SK-N-DZ (cell line): ENCODE results near the gene CDCP1. TPM values are rescaled to one million over a fixed set of nuclear protein-coding genes. Genes with fewer than 3 reads are reported as not detected.
A peak's percentile ranks its signal among the peaks of the same experiment; 100 is the strongest.

Experiments used
- DNase-seq: peaks from one replicate; pipeline ENCODE4 v3.0.0-alpha.2; 2015; ENCODE audit warnings: low spot score
- polyA plus RNA-seq, 2 experiments: library from polyadenylated mRNA; depleted of rRNA; stranded (reverse); fragments of >200 nt; gene quantifications; 2 replicates each; pipeline ENCODE4 v1.2.3, GENCODE V29; 2014

Gene CDCP1, protein sequence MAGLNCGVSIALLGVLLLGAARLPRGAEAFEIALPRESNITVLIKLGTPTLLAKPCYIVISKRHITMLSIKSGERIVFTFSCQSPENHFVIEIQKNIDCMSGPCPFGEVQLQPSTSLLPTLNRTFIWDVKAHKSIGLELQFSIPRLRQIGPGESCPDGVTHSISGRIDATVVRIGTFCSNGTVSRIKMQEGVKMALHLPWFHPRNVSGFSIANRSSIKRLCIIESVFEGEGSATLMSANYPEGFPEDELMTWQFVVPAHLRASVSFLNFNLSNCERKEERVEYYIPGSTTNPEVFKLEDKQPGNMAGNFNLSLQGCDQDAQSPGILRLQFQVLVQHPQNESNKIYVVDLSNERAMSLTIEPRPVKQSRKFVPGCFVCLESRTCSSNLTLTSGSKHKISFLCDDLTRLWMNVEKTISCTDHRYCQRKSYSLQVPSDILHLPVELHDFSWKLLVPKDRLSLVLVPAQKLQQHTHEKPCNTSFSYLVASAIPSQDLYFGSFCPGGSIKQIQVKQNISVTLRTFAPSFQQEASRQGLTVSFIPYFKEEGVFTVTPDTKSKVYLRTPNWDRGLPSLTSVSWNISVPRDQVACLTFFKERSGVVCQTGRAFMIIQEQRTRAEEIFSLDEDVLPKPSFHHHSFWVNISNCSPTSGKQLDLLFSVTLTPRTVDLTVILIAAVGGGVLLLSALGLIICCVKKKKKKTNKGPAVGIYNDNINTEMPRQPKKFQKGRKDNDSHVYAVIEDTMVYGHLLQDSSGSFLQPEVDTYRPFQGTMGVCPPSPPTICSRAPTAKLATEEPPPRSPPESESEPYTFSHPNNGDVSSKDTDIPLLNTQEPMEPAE
- not detected in 2 replicates for polyA plus RNA-seq (2014; cell fraction: cytosol; rRNA removed)
- polyA plus RNA-seq (2014; cell fraction: nucleus; rRNA removed): not detected in 2 replicates

DNA sequence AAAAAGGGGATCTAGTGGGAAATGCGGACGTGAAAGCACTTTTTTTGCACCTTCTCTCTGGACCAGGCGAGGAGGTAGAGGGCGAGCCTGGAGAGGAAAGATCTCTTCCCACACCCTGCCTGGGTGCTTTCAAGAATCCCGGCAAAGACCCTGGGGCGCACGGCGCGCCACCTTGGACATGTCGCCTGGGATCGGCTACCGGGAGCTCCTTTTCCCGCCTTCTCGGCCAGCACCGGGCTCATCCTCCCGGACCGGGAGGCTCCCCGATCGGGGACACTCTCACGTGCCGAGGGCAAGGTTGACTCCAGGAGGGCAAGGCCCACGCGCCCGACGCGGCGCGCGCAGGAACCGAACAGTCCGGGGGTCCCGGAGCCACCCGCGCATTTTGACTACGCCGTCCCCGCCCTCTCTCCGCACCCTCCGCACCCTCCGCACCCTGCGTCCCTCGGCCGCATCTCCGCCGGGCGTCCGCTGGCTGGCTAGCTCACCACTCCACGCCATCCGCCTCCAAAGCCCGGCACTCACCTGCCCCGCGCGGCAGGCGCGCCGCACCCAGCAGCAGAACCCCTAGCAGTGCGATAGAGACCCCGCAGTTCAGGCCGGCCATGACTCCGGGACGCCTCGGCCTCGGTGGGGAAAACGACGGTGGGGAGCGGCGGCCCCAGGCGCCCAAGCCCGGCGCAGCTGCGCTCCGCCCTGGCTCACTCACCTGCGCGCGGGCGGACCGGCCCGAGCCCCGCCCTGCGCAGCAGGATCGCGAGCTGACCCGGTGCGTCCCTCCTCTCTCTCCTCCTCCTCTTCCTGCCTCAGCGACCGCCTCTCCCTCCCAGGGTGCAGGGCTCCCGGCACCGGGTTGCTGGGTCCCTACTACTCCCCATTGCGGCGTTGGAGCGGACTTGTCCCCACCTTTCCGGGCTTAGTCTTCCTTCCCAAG is at the start of gene CDCP1:
Gene CDCP1 (minus strand): TSS at position 698 of the 934 bp plus-strand sequence. CDS start 91 bp downstream, at position 607.
- no peak for DNase-seq

GRCh38 chr3:45194791-45195190 is 48.6 kb upstream of the CDCP1 start:
- no peak for DNase-seq

- no peak for DNase-seq
These were observed 45.8 kb upstream of the CDCP1 start for GRCh38 chr3:45191924-45192417.

DNA sequence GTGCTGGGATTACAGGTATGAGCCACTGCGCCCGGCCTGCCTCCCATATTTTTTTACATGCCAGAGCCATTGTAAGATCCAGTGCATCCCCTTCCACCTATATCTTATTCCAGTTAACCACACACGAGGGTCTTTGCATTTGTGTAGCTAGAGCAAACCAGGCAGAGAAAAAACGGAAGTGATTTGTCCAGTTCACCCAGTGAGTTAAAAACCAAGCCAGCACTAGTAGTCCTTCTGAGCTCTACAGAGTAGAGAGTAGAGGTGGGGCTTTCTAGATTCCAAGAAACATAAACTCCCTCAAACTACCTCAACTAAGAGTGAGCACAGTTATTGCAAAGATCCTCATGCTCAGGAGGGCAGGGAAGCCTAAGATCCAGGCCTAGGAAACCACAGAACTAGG is 45.2 kb upstream of the CDCP1 start:
- DNase-seq: no peak

DNA sequence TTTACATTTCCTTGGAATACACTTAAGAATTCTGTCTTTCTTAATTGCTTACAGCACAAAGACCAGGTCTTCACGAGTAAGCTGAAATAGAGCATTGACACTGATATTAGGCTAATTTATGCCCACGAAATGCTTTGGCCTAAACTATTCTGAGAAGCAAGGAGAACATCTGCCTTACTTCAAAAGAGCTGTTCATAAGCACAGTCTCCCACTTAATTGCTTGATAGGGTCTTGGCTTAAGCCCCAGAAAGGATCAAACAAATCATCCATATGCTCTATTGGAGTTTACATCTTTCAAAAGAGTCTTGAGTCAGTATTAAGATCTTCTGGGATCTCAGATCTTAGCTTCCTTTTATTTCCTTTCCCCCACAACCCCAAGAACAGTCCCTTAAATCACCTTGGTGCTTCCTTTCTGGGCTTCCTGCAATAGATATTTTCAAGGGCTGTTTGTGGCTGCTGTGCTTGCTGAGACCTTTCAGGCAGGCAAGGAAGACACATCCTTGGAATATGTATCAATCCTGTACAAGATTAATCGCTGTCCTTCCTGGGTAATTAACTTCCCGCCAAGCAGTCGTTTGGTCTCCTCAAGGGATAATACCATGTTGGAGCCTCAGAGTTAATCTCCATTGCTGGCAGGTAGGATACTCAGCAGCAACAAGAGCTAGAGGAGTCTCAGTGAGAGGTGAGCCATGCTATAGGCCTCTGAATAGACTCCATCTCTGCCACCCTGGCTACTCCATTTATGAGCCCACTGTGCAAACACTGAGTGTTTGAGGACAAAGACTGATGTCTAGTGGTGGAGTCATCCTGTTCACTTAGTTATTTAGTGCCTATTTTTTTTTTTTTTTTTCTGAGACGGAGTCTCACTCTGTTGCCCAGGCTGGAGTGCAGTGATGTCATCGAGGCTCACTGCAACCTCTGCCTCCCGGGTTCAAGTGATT is 42.8 kb upstream of the CDCP1 start:
- DNase-seq: no peak

GRCh38 chr3:45187694-45188141 is 41.5 kb upstream of the CDCP1 start:
- DNase-seq: no peak

DNA sequence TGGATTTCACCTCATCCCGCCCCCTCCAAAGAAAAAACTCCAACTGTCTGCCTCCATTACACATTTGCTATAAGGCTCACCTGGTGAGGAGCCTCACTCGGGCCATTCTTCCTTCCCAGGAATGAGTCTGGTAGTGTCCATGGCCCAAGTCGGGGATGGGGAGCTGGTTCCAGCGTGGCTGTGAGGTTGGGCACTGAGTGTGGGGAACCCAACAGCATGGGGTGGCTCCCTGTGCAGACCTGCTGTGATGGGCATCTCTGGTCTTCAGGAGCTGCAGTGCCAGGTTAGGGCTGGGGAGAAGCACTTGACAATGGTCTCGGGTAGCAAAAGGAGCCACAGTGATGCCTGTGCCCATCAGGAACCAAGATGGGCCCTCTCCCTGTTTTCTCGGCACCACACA is 40.7 kb upstream of the CDCP1 start:
- no peak for DNase-seq

DNA sequence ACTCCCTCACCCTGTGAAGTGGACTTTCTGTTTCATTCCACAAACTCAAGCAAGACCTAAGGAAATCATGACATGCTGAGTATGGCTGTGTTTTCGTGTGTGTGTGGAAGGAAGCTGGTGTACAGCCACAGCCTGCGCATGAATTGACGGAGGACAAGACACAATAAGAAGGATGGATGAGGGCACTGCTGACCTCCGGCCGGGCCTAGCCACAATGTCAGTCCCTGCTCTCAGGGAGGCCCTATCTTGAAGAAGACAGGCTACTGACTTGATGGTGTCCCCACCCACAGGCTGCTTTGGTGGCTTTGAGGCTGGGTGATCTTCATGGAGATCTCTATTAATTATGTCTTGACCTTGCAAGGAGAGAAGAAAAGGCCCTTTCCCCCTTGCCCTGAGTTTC is 39.3 kb upstream of the CDCP1 start:
- no peak for DNase-seq

DNA sequence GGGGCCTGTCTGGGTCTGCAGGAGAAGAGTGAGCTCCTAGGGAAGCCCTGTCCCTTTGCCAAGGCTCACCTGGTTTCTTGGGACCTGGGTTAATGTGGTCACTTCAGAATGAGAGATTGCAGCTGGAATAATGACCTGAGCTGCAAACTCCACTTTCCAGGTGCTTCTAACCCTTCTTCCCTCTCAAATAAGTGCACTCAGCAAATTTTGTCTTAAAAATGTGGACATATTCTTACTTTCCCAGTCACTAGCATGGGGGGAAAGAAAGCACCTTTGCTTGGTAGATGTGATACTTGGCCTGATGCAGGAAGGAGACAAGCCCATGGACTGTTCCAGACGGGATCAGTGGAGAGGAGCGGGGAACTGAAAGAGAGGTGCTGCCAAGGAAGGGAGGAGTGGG is 38.9 kb upstream of the CDCP1 start:
- DNase-seq: no peak

DNA sequence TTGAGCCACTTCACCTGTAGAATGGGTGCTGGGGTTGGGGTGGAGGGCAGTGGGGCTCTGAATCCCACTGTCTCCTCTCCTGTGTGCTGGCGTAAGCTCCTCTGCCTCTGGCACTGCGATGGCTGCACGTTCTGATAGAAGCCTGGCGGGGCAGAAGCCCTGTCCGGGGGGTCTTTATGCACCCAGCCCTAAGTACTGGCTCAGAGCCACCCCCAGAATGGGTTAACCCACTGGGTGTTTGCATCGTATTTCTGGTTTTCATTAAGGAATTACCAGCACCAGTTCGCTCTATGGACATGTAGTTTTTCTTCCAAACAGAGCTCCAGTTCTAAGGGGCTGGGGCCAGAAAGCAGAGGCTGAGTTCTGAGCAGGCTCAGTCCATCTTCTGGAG is 37.7 kb upstream of the CDCP1 start:
- DNase-seq: no peak

GRCh38 chr3:45182915-45183871 is 37.0 kb upstream of the CDCP1 start:
- DNase-seq: no peak

DNA sequence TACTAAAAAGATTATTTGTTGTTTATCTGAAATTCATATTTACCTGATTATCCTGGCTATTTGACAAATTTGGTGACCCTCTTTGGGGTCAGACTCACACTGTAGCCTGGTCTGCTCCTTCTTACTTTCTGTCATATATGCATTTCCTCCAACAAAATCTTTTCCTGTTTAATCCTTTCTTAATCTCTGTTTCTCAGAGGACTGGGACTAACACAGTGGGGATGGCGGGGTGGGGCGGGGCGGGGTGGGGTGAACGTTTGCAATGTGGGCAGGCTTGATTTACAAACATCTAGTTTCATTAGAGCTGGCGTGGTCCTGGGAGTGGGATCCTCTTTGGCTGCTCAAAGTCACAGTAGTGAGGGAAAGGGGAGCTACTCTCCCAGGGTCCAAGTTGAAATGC is 35.3 kb upstream of the CDCP1 start:
- DNase-seq: no peak

DNA sequence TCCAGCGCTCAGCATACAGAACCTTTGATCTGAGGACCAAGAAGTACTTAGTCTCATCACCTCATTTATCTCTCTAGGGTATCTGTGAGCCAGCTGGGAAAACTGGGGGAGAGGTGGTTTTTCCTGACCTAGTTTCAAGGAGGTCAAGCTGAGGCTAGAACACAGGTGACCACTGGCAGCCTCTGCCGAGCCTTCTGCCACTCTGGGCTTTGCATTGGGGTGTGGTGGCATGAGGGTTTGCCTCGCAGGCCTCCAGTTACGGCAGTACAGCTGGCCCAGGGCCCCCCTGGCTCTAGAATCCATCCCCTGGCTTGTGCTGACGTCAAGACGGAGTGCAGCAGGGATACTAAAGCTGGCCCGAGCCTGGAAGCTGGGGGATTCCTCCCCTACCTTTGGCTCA is 34.7 kb upstream of the CDCP1 start:
- DNase-seq: no peak

DNA sequence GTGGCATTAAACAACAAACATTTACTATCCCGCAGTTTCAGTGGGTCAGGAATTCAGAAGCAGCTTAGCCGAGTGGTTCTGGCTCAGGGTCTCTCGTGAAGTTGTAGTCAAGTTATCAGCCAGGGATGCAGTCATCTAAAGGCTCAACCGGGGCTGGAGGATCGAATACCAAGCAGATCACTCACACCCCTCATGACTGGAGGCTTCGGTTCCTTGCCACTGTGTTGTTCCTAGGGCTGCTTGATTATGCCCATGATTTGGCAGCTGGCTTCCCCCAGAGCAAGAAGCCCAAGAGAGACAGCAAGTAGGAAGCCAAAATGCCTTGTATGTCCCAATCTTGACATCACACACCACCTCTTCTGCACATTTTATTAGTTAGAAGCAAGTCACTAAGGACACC is 33.9 kb upstream of the CDCP1 start:
- DNase-seq: no peak

- DNase-seq: peak; percentile 2
These were observed 33.0 kb upstream of the CDCP1 start for GRCh38 chr3:45179163-45179562.

DNA sequence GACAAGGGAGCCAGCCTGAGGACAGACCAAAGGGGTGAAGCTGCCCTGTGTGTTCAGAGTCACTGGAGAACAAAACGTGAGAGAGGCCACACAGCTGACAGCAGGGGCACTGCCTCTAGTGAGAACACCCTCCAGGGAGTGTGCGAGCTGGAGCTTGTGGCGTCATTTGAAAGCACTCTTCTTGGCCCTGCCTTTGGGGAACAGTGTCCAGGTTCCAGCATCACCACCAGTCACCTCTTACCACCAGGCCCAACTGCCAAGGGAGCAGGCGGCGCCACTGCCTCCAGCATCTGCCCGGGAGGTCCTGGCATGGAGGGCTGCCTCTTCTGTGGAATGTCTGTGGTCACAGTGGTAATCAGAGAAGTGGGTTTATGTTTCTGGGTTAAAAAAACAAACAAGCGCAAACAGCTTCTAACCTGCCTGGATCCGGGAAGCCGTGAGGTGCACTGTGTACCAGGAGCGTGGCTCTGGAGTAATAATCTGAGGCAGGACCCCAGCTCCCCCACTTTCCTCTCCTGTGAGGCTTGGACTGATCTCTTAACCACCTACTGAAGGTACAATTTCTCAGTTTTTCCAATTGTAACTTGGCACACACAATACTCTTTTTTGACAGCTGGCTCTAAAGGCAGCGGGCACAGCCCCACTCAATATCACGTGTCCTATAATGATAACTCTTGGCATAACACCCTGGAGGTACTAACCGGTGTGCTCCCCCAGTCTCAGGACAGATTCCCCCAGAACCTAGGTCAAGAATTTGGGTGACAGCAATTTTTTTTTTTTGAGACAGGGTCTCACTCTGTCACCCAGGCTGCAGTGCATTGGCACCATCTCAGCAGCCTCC is 32.2 kb upstream of the CDCP1 start:
- DNase-seq: no peak

DNA sequence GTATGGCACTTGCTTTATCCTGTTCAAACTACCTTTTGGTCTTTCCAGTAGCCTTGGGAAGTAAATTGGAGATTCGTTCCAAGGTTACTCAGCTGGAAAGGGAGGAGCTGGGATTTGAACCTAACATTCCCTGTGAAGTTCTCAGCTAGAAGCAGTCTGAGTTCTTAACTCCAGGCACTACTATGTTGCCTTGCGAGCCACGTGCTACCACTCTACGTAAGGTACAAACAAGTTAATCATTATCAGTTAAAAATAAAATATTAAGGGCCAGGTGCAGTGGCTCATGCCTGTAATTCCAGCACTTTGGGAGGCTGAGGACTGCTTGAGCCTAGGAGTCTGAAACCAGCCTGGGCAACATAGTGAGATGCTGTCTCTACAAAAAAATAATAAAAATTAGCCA is 30.7 kb upstream of the CDCP1 start:
- DNase-seq: no peak

- no peak for DNase-seq
These were observed 28.1 kb upstream of the CDCP1 start for GRCh38 chr3:45174234-45174633.
